ENCODE results near the gene ARHGEF1.

Gene ARHGEF1

GRCh38 chr19:41879080-41879479, 3.9 kb upstream of the ARHGEF1 start:
- peak overlapping the region; percentile 16 for H3K4me3 Mint-ChIP-seq
- peaks cover 49% of the 10 kb centered on the region for H3K4me1 Mint-ChIP-seq
- H3K9me3 Mint-ChIP-seq: no peaks in the 10 kb centered on the region
- ATAC-seq (replicated peaks; ENCODE audit: extremely low read depth, poor library complexity, severe bottlenecking): no peak
- peaks cover 21% of the 10 kb centered on the region for H3K36me3 Mint-ChIP-seq (ENCODE audit: insufficient read depth)
- H3K27ac Mint-ChIP-seq (ENCODE audit: low read depth): peak overlapping the region; percentile 95
- DNase-seq (ENCODE audit: low spot score in 2 of 2): no peak
- H3K27me3 Mint-ChIP-seq: no peaks in the 10 kb centered on the region

GRCh38 chr19:41879670-41880328, 3.2 kb upstream of the ARHGEF1 start:
- H3K36me3 Mint-ChIP-seq (ENCODE audit: insufficient read depth): peaks cover 26% of the 10 kb centered on the region
- no peaks in the 10 kb centered on the region for H3K27me3 Mint-ChIP-seq
- H3K4me1 Mint-ChIP-seq: peaks cover 52% of the 10 kb centered on the region
- H3K27ac Mint-ChIP-seq (ENCODE audit: low read depth): peak overlapping the region; percentile 95
- ATAC-seq (replicated peaks; ENCODE audit: extremely low read depth, poor library complexity, severe bottlenecking): no peak
- no peaks in the 10 kb centered on the region for H3K9me3 Mint-ChIP-seq
- no peak for DNase-seq (ENCODE audit: low spot score in 2 of 2)
- H3K4me3 Mint-ChIP-seq: peak overlapping the region; percentile 9

GRCh38 chr19:41880329-41880708, 2.7 kb upstream of the ARHGEF1 start:
- Mint-ChIP-seq H3K4me1 (peaks cover 57% of the 10 kb centered on the region), H3K27me3 (no peaks in the 10 kb centered on the region), H3K4me3 (peak overlapping the region; percentile 9), H3K9me3 (no peaks in the 10 kb centered on the region), H3K36me3 (ENCODE audit: insufficient read depth) (peaks cover 30% of the 10 kb centered on the region), H3K27ac (ENCODE audit: low read depth) (peak overlapping the region; percentile 95)
- no peak for DNase-seq (ENCODE audit: low spot score in 2 of 2)
- no peak for ATAC-seq (replicated peaks; ENCODE audit: extremely low read depth, poor library complexity, severe bottlenecking)

- Mint-ChIP-seq H3K4me1 (peaks cover 62% of the 10 kb centered on the region), H3K4me3 (peak overlapping the region; percentile 93), H3K9me3 (no peaks in the 10 kb centered on the region), H3K36me3 (ENCODE audit: insufficient read depth) (peaks cover 48% of the 10 kb centered on the region), H3K27me3 (no peaks in the 10 kb centered on the region), H3K27ac (ENCODE audit: low read depth) (peak overlapping the region; percentile 89)
- ATAC-seq (replicated peaks; ENCODE audit: extremely low read depth, poor library complexity, severe bottlenecking): no peak
- no peak for DNase-seq (ENCODE audit: low spot score in 2 of 2)
These were observed 458 bp downstream of the ARHGEF1 start for GRCh38 chr19:41883463-41883820.

GRCh38 chr19:41883821-41884733, 1.1 kb downstream of the ARHGEF1 start:
- H3K4me1 Mint-ChIP-seq: peaks cover 68% of the 10 kb centered on the region
- ATAC-seq (replicated peaks; ENCODE audit: extremely low read depth, poor library complexity, severe bottlenecking): peak; percentile 42

GRCh38 chr19:41886761-41887710, 4.1 kb downstream of the ARHGEF1 start:
- H3K4me1 Mint-ChIP-seq: peaks cover 67% of the 10 kb centered on the region
- ATAC-seq (replicated peaks; ENCODE audit: extremely low read depth, poor library complexity, severe bottlenecking): peak; percentile 70
- H3K9me3 Mint-ChIP-seq: no peaks in the 10 kb centered on the region
- peaks cover 69% of the 10 kb centered on the region for H3K36me3 Mint-ChIP-seq (ENCODE audit: insufficient read depth)
- H3K4me3 Mint-ChIP-seq: peak overlapping the region; percentile 93
- no peaks in the 10 kb centered on the region for H3K27me3 Mint-ChIP-seq
- peak overlapping the region; percentile 89 for H3K27ac Mint-ChIP-seq (ENCODE audit: low read depth)
- DNase-seq (ENCODE audit: low spot score in 2 of 2): peak; percentile 58 to 82

More at GRCh38 chr19:41883821-41884733, 1.1 kb downstream of the ARHGEF1 start:
- DNase-seq (ENCODE audit: low spot score in 2 of 2): peak; percentile 76 to 80
- H3K4me3 Mint-ChIP-seq: peak overlapping the region; percentile 93
- H3K27ac Mint-ChIP-seq (ENCODE audit: low read depth): peak overlapping the region; percentile 89
- no peaks in the 10 kb centered on the region for H3K9me3 Mint-ChIP-seq
- H3K36me3 Mint-ChIP-seq (ENCODE audit: insufficient read depth): peaks cover 53% of the 10 kb centered on the region
- H3K27me3 Mint-ChIP-seq: no peaks in the 10 kb centered on the region

GRCh38 chr19:41887711-41888382, 4.9 kb downstream of the ARHGEF1 start:
- H3K36me3 Mint-ChIP-seq (ENCODE audit: insufficient read depth): peaks cover 70% of the 10 kb centered on the region

GRCh38 chr19:41888926-41889325, 5.9 kb downstream of the ARHGEF1 start:
- no peak for DNase-seq (ENCODE audit: low spot score in 2 of 2)
- H3K36me3 Mint-ChIP-seq (ENCODE audit: insufficient read depth): peaks cover 71% of the 10 kb centered on the region
- H3K27me3 Mint-ChIP-seq: no peaks in the 10 kb centered on the region
- peaks cover 63% of the 10 kb centered on the region for H3K4me1 Mint-ChIP-seq
- peak overlapping the region; percentile 93 for H3K4me3 Mint-ChIP-seq
- H3K27ac Mint-ChIP-seq (ENCODE audit: low read depth): peak overlapping the region; percentile 89
- ATAC-seq (replicated peaks; ENCODE audit: extremely low read depth, poor library complexity, severe bottlenecking): no peak
- H3K9me3 Mint-ChIP-seq: no peaks in the 10 kb centered on the region

More at GRCh38 chr19:41887711-41888382, 4.9 kb downstream of the ARHGEF1 start:
- Mint-ChIP-seq H3K27me3 (no peaks in the 10 kb centered on the region), H3K4me1 (peaks cover 60% of the 10 kb centered on the region), H3K9me3 (no peaks in the 10 kb centered on the region), H3K27ac (ENCODE audit: low read depth) (peak overlapping the region; percentile 89), H3K4me3 (peak overlapping the region; percentile 93)
- peak; percentile 60 to 79 for DNase-seq (ENCODE audit: low spot score in 2 of 2)
- peak; percentile 52 for ATAC-seq (replicated peaks; ENCODE audit: extremely low read depth, poor library complexity, severe bottlenecking)

- no peak for DNase-seq (ENCODE audit: low spot score in 2 of 2)
- ATAC-seq (replicated peaks; ENCODE audit: extremely low read depth, poor library complexity, severe bottlenecking): no peak
- peak overlapping the region; percentile 71 for H3K27ac Mint-ChIP-seq (ENCODE audit: low read depth)
- no peaks in the 10 kb centered on the region for H3K27me3 Mint-ChIP-seq
- H3K36me3 Mint-ChIP-seq (ENCODE audit: insufficient read depth): peaks cover 73% of the 10 kb centered on the region
- H3K4me3 Mint-ChIP-seq: peak overlapping the region; percentile 93
- H3K4me1 Mint-ChIP-seq: peaks cover 65% of the 10 kb centered on the region
- no peaks in the 10 kb centered on the region for H3K9me3 Mint-ChIP-seq
These were observed 6.9 kb downstream of the ARHGEF1 start for GRCh38 chr19:41889896-41890295.

GRCh38 chr19:41890936-41891335, 8.0 kb downstream of the ARHGEF1 start:
- Mint-ChIP-seq H3K4me3 (no peak overlapping the region), H3K4me1 (peaks cover 64% of the 10 kb centered on the region), H3K27me3 (no peaks in the 10 kb centered on the region), H3K27ac (ENCODE audit: low read depth) (no peak overlapping the region), H3K36me3 (ENCODE audit: insufficient read depth) (peaks cover 78% of the 10 kb centered on the region), H3K9me3 (no peaks in the 10 kb centered on the region)
- ATAC-seq (replicated peaks; ENCODE audit: extremely low read depth, poor library complexity, severe bottlenecking) (no peak), DNase-seq (ENCODE audit: low spot score in 2 of 2) (no peak)

GRCh38 chr19:41892173-41892902, 9.4 kb downstream of the ARHGEF1 start:
- DNase-seq (ENCODE audit: low spot score in 2 of 2) (no peak), ATAC-seq (replicated peaks; ENCODE audit: extremely low read depth, poor library complexity, severe bottlenecking) (no peak)
- Mint-ChIP-seq H3K4me3 (peak overlapping the region; percentile 69), H3K27ac (ENCODE audit: low read depth) (peak overlapping the region; percentile 86), H3K27me3 (no peaks in the 10 kb centered on the region), H3K36me3 (ENCODE audit: insufficient read depth) (peaks cover 79% of the 10 kb centered on the region), H3K9me3 (no peaks in the 10 kb centered on the region), H3K4me1 (peaks cover 67% of the 10 kb centered on the region)
